Pancreas (tissue), 10 donors: ENCODE measurements around the gene LAMC1. TPM values are rescaled to one million over a fixed set of nuclear protein-coding genes. Genes with fewer than 3 reads are reported as not detected.

Experiments
- ATAC-seq, 4 donors: fragments of 200-7000 bp; cut with Tn5 transposase; one replicate each; pipeline versions ENCODE4 v1.8.0 to v1.9.1; 2020; ENCODE audit warnings: mild to moderate bottlenecking in 4 of 4, moderate library complexity in 4 of 4
- DNase-seq, 6 donors: peaks; one replicate each; pipeline ENCODE4 v3.0.0-alpha.2; 2020
- FAIRE-seq: peaks from 2 replicates; lab custom pipeline; 2012; peaks lifted over from hg19 to GRCh38; lab: Jason Lieb, UNC
- H3K27ac ChIP-seq, 4 donors: fragments of 200-600 bp; sonication (generic); 1 replicate in 3 of 4; 2 replicates in 1 of 4; pipeline versions ENCODE4 v1.5.0 to v1.8.0; 2020
- H3K27me3 ChIP-seq, 4 donors: fragments of 200-600 bp; one replicate each; pipeline ENCODE4 v1.8.0; 2021
- H3K36me3 ChIP-seq, 3 donors: fragments of 200-600 bp; sonication (generic) in 1 of 3; one replicate each; pipeline versions ENCODE4 v1.5.0 to v1.8.0; 2020 to 2021
- H3K4me1 ChIP-seq, 3 donors: fragments of 200-600 bp; one replicate each; pipeline ENCODE4 v1.8.0; 2021
- H3K4me3 ChIP-seq, 4 donors: fragments of 200-600 bp; sonication (generic) in 2 of 4; one replicate each; pipeline versions ENCODE4 v1.5.0 to v1.8.0; 2020 to 2021
- H3K9me3 ChIP-seq, 4 donors: fragments of 200-600 bp; one replicate each; pipeline ENCODE4 v1.8.0; 2021
- CTCF ChIP-seq, 4 donors: fragments of 200-600 bp; sonication (generic) in 3 of 4; IDR thresholded peaks; one replicate each; pipeline versions ENCODE4 v1.5.0 to v1.8.0; 2021; ENCODE audit warnings: antibody characterized with exemption in 4 of 4
- WGBS, 2 donors: extraction: QIAGEN DNeasy Blood & Tissue Kit; methylation state at CpG; one replicate each; pipeline ENCODE4 v1.1.7; 2013; 5-methylcytosine and 5-hydroxymethylcytosine counted together
- intact Hi-C, 3 donors: fragments of 100-400 bp; cut with DNase I; formaldehyde crosslinking; loops; one replicate each; pipeline versions ENCODE4 v1.11.1 to v1.14.2; 2022
- polyA plus RNA-seq, 2 donors: library from polyadenylated mRNA; stranded (reverse); fragments of 200-250 nt; gene quantifications; one replicate each; pipeline ENCODE4 v1.2.3, GENCODE V29; 2013
- total RNA-seq, 6 donors: library from RNA; stranded (reverse); fragmentation: NEBNext Ultra II Directional in 4 of 6; extraction: Animal tissue kit (Norgen Biotek cat#: 25700) in 4 of 6; gene quantifications; one replicate each; pipeline versions ENCODE4 v1.2.1 to v1.2.4, GENCODE V29; 2021 to 2023
- donor health status: healthy with polysubstance abuse.
- donor health status: DM: no; HTN: no; CAD: no; lungs with moderate emphysema.
- donor health status: DM: no; HTN: no; CAD: no.
- donor health status: control.
- donor health status: control.
- donor health status: Bipolar disorder and iron deficiency.
- donor health status: DM: yes; HTN: yes; CAD: no.
- donor health status: DM: no; HTN: no; CAD: no.
- donor health status: DM: no; HTN: no; CAD: no.
- donor health status: DM: yes; HTN: yes; CAD: no.

Gene LAMC1
- total and polyA plus RNA-seq, 8 donors: 11.2 to 50.1 (median 29.4) TPM

DNA sequence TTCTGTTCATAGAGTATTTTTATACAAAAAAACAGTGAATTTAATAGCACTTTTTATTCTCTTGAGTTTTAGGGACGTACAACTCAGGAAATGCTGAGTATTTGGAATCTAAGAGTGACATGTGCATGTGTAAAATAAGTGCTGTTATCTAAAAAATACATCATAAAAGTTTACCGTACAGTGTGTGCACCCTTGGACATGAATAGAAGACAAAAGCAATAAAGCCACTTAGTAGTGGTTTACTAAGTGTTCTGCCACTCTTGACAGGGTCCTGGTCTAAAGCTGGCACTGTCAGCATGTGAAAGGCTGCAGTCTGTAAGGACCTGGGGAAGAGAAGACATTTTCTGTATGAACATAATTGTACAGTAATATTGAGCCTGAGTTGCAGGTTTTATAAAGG lies 51.0 kb downstream of the LAMC1 start:
- Histone ChIP-seq H3K4me1 (peaks cover 0 to 14% (median 6%) of the 10 kb centered on the region in 3 donors), H3K9me3 (no peaks in the 10 kb centered on the region), H3K4me3 (no peak overlapping the region), H3K27me3 (no peaks in the 10 kb centered on the region), H3K36me3 (no peaks in the 10 kb centered on the region), H3K27ac (no peak overlapping the region)
- no peak for FAIRE-seq
- intact Hi-C loops: no loop called here
- ATAC-seq: peak in 1 of 4 donors; percentile 12
- TF ChIP-seq CTCF (IDR thresholded peaks at IDR 0.05): no peak
- no peak for DNase-seq
- 48% methylated on average over 2 of the region's 2 CpGs for WGBS, 2 donors

DNA sequence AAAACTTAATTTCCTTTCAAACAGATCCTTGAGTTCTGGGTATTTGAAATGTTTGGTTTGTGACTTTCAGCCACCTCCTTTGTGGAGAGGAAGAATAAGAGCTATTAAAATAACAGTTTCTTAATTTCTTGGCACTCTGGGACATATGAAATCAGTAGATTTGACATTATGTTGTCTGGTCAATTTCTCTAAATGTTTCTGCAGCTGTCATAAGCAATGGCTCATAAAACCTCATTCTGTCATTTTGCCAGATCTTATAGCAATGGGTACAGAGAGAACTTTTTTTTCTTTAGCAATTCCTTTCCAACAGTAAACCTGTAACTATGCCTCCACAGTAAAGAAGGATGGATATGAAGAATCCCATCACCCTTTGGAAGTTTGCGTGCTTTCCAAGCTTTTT lies 52.6 kb downstream of the LAMC1 start:
- FAIRE-seq (no peak), DNase-seq (no peak), ATAC-seq (no peak)
- no peak for TF ChIP-seq CTCF (IDR thresholded peaks at IDR 0.05)
- 89 to 91% methylated on average over 1 of the region's 1 CpG for WGBS, 2 donors
- intact Hi-C loops: no loop called here
- H3K4me3 ChIP-seq: no peak overlapping the region
- peaks cover 0 to 6% (median 2%) of the 10 kb centered on the region in 3 donors for H3K4me1 ChIP-seq
- no peak overlapping the region for H3K27ac ChIP-seq
- H3K36me3 ChIP-seq: no peaks in the 10 kb centered on the region
- no peaks in the 10 kb centered on the region for H3K9me3 ChIP-seq
- H3K27me3 ChIP-seq: no peaks in the 10 kb centered on the region

GRCh38 chr1:183077097-183077496 lies 53.9 kb downstream of the LAMC1 start:
- H3K4me1 ChIP-seq: peaks cover 0 to 6% (median 2%) of the 10 kb centered on the region in 3 donors
- H3K36me3 ChIP-seq: no peaks in the 10 kb centered on the region
- intact Hi-C loops: no loop called here
- no peak overlapping the region for H3K4me3 ChIP-seq
- H3K9me3 ChIP-seq: no peaks in the 10 kb centered on the region
- no peak overlapping the region for H3K27ac ChIP-seq
- DNase-seq (no peak), FAIRE-seq (no peak), ATAC-seq (no peak)
- H3K27me3 ChIP-seq: no peaks in the 10 kb centered on the region
- 6 to 31% methylated on average over 1 of the region's 1 CpG for WGBS, 2 donors
- no peak for TF ChIP-seq CTCF (IDR thresholded peaks at IDR 0.05)

GRCh38 chr1:183079712-183080388 lies 56.6 kb downstream of the LAMC1 start:
- H3K4me3 ChIP-seq: no peak overlapping the region
- no peaks in the 10 kb centered on the region for H3K36me3 ChIP-seq
- no peak for FAIRE-seq
- DNase-seq: no peak
- no peaks in the 10 kb centered on the region for H3K27me3 ChIP-seq
- intact Hi-C loops: no loop called here
- TF ChIP-seq CTCF (IDR thresholded peaks at IDR 0.05): no peak
- ATAC-seq: no peak
- H3K27ac ChIP-seq: no peak overlapping the region
- WGBS, 2 donors: 67 to 84% methylated on average over 8 of the region's 8 CpGs
- no peaks in the 10 kb centered on the region for H3K4me1 ChIP-seq
- H3K9me3 ChIP-seq: no peaks in the 10 kb centered on the region

- WGBS, 2 donors: 42 to 74% methylated on average over 2 of the region's 2 CpGs
- intact Hi-C loops: no loop called here
- TF ChIP-seq CTCF (IDR thresholded peaks at IDR 0.05): no peak
- no peaks in the 10 kb centered on the region for H3K4me1 ChIP-seq
- no peaks in the 10 kb centered on the region for H3K9me3 ChIP-seq
- peak in 1 of 4 donors; percentile 81 for ATAC-seq
- DNase-seq: no peak
- H3K36me3 ChIP-seq: no peaks in the 10 kb centered on the region
- FAIRE-seq: no peak
- H3K4me3 ChIP-seq: no peak overlapping the region
- peak overlapping the region in 1 of 4 donors; percentile 32 for H3K27ac ChIP-seq
- no peaks in the 10 kb centered on the region for H3K27me3 ChIP-seq
These were observed 57.2 kb downstream of the LAMC1 start for GRCh38 chr1:183080406-183080805.
